Ovary (tissue), 3 donors: ENCODE data around the gene GABBR1.

Experiments used
- POLR2A ChIP-seq: fragments of 450-650 bp; IDR thresholded peaks from one replicate; pipeline ENCODE4 v1.6.1; 2017; ENCODE audit warnings: antibody characterized with exemption, mild to moderate bottlenecking, moderate library complexity
- TF ChIP-seq, protein P1 (sequence below), 3 donors: fragments of 450-650 bp in 2 of 3; fragments of 200-600 bp in 1 of 3; IDR thresholded peaks; one replicate each; pipeline versions ENCODE4 v1.5.1 to v1.8.0; 2016 to 2022; ENCODE audit warnings: antibody characterized with exemption in 3 of 3, mild to moderate bottlenecking in 1 of 3
- donor health status: DM: no; HTN: no; CAD: no.

DNA sequence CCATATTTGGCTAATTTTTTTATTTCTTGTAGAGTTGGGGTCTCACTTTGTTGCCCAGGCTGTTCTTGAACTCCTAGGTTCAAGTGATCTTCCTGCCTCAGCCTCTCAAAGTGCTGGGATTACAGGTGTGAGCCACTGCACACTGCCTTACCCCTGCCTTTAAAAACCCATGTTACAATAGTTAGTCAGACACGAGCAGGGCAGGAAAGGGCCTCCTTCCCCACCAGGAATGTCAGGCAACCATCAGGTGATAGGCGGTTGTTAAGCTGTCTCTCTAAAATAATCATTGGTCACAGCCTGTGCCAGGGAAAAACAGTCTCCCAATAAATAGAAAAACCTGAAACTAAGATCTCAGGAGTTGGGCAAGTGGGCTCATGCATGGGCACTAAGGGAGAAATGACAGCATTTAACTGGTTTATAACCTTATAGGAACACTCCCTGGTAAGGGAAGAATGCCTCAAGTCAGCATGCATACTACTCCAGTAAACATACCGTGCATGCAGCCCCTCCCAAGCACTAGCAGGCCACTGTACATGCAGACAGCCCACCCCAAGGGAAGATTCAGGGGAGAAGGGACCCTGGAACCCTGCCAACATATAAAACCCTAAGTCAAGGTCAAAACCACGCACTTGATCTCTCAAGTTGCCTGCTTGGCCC is 39.7 kb downstream of the GABBR1 start:
- TF ChIP-seq, protein P1, sequence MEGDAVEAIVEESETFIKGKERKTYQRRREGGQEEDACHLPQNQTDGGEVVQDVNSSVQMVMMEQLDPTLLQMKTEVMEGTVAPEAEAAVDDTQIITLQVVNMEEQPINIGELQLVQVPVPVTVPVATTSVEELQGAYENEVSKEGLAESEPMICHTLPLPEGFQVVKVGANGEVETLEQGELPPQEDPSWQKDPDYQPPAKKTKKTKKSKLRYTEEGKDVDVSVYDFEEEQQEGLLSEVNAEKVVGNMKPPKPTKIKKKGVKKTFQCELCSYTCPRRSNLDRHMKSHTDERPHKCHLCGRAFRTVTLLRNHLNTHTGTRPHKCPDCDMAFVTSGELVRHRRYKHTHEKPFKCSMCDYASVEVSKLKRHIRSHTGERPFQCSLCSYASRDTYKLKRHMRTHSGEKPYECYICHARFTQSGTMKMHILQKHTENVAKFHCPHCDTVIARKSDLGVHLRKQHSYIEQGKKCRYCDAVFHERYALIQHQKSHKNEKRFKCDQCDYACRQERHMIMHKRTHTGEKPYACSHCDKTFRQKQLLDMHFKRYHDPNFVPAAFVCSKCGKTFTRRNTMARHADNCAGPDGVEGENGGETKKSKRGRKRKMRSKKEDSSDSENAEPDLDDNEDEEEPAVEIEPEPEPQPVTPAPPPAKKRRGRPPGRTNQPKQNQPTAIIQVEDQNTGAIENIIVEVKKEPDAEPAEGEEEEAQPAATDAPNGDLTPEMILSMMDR (IDR thresholded peaks at IDR 0.05), result no peak
- TF ChIP-seq POLR2A, result no peak
